Stimulated activated CD4-positive, alpha-beta T cell treated with anti-CD3 and anti-CD28 coated beads, Interleukin-2, amount 100 ng/mL, for 4 hours (primary cell): ENCODE data around the gene GYS2.
"Not testable (repeated sequence)": the region's sequence is repeated elsewhere in the genome, so short reads cannot be mapped to it uniquely, and the experiment has no call there.

Experiments used
- DNase-seq: peaks from one replicate; pipeline ENCODE4 v3.0.0-alpha.2; 2020; ENCODE audit warnings: low read depth

GYS2 gene

DNA sequence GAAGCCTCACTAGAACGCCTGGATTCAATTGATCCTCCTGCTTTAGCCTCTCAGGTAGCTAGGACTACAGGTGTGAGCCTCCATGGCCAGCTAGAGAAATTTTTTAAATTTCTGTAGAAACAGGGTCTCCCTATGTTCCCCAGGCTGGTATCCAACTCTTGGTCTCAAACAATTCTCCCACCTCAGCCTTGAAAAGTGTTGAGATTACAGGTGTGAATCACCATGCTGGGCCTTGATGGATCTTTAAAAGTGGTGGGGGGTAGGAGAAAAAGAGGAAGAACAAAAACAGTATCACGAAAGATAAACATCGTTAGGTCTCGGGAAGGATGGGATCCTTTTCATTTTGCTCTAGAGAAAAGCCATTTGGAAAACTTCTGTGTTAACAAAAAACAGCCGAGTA lies 4.5 kb downstream of the GYS2 start:
- no peak for DNase-seq

DNA sequence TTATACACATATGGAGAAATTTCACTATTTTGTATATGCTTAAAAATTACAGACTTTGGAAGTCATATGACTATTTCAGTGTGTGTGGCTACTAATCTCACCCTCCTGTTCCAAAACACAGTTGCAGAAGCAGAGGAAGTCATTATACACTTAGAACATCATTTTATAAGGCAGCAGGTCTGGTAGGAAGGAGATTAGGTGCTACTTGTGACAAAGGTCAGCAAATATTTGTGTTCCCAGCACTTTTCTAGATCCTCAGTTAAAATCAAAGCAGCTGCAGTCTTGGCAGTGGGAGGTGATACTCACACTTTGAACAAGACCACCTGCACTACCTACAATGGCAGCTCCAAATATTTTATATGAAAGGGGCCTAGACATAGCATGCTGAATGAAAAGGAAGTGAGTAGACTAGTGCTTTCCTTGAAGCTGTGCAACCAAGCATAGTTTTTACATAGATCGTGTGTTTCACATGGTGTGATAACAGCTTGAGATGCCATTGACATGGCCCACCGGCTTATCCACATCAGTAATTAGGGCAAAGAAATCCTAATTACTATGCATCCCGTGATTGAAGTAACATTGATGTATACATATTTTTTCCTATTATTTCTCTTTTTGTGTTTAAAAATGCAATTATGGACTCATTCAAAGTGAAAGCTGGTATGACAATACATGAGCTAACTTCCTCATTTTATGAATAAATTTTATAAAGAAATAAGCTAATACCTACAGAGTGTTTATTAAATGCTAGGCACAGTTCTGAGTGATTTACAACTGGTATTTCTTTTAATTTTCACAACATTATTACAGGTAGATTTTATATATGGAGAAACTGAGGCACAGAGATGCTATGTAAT lies 5.3 kb downstream of the GYS2 start:
- DNase-seq: no peak

DNA sequence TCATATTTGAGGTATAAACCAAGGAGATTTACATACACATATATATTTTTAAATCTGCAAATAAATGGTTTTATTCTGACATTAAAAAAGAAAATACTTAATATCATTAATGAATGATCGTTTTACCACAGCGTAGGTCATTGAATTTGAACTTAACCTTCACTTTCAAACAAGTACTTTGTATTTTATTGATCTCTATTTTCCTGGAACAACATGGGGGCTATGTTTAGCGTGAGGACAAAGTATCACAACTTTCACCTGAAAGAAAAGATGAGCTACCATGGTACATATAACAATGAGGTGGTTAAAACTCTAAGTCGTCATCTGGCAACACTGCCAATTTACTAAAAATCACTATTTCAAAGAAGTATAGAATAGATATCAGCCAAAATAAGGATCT lies 6.0 kb downstream of the GYS2 start:
- DNase-seq: no peak

DNA sequence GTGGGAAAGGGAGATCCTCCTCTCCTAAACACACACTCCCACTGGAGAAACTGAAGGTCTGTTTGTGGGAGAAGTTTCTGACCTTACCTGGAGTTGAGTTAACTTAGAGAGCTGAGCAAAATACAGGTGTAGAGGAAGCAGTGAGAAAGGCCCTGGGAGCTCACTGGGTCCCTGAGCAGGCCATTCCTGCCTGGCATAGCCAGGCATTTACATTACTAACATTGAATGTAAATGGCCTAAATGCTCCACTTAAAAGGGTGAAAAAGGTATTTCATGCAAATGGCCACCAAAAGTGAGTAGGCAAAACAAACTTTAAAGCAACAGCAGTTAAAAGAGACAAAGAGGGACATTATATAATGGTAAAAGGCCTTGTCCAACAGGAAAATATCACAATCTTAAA lies 9.3 kb downstream of the GYS2 start:
- DNase-seq: not testable (repeated sequence)

DNA sequence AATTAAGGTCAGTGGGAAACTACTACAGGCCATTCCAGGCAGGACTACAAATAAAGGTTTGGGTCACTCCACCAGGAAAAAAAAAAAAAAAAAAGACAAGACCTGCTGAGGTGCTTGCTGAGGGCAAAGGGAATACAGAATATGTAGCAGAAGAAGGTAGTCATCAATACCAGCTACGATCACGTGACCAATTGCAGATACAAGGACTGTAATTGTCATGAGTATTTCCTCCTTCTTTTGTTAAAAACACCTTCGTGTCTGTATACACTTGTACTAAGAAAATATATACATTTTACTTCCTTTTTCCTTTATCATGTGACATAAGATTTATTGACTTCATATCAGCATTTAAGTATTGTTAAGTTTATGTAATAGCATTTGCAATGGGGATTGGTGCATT lies 19.2 kb downstream of the GYS2 start:
- no peak for DNase-seq

DNA sequence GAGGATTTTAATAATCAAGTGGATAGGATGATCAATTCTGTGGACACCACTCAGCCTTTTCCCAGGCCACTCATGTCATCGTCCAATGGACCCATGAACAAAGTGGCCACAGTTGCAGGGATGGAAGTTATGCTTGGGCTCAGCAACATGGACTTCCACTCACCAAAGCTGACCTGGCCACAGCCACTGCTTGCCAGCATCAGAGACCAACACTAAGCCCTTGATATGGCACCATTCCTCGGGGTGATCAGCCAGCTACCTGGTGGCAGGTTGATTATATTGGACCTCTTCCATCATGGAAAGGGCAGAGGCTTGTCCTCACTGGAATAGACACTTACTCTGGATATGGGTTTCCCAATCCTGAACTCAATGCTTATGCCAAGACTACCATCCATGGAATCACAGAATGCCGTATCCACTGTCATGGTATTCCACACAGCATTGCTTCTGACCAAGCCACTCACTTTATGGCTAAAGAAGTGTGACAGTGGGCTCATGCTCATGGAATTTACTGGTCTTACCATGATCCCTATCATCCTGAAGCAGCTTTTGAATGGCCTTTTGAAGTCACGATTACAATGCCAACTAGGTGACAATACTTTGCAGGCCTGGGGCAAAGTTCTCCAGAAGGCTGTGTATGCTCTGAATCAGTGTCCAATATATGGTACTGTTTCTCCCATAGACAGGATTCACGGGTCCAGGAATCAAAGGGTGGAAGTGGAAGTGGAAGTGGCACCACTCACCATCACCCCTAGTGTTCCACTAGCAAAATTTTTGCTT lies 20.1 kb downstream of the GYS2 start:
- not testable (repeated sequence) for DNase-seq

DNA sequence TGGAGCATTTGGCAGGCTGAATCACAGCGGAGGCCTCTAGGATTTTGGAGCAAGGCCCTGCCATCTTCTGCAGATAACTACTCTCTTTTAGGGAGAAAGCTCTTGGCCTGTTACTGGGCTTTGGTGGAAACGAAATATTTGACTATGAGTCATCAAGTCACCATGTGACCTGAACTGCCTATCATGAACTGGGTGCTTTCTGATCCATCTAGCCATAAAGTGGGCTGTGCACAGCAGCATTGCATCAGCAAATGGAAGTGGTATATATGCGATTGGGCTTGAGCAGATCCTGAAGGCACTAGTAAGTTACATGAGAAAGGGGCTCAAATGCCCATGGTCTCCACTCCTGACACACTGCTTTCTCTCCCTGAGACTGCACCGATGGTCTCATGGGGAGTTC lies 21.1 kb downstream of the GYS2 start:
- DNase-seq: no peak

DNA sequence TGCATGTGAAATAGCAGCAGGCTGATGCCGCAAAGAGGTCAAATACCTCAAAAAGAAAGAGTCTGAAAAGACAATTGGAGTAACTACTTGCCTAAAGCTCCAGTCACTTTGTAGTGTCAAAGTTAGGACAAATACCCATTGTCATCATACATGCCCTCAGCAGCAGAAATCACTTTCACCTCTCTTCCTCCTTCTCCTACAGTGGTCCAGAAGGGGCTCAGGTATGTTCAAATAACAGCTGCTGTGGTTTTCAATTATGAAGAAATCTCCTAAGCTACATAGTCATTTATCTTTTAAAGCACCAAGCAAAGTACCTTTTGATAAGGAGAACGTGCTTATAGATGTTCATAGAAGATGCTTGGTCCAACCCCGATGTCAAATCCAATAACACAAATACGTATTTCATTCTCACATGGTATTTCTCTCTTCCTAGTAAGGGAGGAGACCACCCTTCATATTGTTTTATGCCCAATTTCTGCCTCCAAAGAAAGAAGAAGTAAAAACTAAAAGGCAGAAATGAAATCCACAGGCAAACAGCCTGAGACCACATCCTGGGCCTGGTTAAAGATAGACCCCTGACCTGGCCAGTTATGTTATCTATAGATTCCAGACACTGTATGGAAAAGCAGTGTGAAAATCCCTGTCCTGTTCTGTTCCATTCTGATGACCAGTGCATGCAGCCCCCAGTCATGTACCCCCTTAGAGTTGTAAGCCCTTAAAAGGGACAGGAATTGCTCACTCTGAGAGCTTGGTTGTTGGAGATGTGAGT lies 23.7 kb downstream of the GYS2 start:
- DNase-seq: no peak

DNA sequence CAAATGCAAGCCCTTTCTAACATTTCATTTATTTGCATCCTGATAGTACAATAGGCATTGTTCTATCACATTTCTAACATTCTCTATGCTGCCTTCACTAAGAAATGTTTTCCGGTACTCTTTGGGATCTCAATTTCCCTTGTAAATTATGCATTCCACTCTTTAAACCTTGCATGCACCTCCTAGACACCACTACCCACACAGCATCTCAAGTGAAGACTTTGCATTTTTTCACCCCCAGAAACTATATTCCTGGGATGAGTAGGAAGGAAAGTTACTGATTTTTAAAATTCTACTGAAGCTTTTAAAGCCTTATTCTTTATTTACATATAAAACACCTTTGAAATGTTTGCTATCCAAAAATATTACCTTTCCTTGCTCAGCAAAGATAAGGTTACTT lies 27.1 kb downstream of the GYS2 start:
- no peak for DNase-seq

DNA sequence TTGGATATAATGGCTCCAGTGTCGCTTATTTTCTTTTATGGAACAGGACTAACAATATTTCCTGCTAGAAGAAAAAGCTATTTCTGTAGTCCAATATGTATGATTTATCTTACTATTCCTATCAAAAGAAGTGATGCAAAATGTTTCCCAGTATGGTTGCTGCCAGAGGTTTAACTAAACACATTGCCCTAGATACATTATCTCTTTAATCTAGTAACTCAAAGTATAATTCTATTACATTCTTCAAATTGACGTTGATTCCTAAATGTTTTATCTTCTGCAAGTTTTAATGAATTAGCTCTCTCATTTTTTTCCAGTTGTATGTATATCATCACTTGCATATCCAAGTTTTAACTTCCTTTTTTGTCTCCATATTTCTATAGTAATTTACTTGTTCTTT lies 28.2 kb downstream of the GYS2 start:
- no peak for DNase-seq

DNA sequence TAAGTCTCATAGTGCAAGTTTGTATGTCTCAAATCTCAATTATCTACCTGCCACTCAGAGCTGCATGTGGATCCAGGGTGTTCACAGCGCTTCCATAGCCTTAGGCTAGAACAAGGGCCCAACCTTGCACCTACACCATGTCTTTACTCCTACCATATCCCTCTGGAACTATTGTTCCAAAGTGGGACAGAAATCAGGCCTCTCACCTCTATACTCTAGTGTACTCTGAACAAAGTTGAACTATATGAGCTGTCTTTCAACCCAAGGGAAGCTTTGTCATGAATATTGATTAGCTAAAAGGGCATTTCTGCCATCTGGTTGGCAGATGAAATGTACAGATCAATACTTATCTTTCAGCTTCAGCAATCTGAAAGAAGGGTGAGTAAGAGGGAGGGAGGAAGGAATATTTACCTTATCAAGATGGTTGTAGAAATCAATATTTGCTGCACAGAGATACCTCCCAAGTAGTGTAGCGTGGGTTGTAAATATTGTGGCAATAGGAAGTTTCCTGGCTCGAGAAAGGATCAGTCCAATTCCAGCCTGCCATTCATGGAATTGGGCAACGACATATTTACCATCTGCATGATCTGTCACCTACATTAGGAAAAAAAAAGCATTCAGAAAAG lies 30.8 kb downstream of the GYS2 start:
- DNase-seq: no peak

DNA sequence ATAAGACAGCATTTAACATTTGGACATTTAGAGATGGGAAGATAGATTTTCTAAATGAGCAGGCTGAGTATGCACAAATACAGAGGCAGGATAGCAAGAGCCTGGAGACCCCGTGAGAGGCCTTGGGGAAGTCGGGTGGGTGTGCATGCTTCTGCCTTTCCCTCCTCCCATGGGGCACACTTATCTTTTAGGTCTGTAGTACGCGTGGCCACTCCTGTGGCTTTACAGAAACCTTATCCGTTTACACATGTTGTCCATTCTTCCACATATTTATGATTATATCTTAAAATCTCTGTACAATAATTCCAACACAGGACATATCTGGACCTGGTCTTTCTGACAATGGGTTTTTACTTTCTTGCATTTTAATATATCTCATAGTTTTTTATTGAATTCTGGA lies 33.6 kb downstream of the GYS2 start:
- no peak for DNase-seq

DNA sequence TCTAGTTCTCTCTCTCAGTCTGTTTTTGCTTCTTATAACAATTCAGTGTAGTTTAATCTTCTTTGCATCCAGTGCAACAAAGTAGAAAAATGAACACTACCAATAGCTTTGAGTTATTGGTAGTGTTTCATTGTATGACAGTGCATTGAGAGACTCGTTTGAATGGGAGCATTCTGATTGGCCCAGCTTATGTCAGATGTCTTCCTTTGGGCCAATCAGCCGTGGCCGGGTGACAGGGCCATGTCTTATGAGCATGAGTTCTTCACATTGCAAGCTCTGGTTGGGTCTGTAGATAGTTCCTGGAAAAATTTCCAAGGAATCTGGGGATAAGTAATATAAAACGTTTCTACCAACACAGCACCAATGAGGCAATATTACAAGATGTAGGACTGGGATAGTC lies 36.5 kb downstream of the GYS2 start:
- no peak for DNase-seq

DNA sequence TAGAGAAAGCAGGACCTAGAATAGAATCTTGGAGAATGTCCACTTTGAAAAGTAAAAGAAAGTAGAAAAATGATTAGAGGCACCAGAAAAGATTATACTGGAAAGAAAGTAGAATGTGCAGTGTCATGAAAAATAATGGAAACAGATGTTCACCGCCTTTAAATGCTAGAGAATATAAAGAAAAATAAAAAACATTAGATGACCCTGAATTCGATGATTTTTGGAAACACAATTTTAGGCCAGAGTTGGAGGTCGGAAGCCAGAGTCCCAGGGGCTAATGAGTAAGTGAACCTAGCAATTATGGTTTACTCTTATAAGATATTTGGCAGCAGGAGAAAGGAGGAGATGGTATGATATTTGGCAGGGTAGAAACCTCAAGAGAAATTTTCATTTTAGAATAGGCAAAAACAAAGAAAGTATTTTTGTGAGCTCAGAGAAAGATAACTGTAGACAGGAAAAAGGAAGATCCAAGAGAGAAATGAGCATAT lies 37.7 kb downstream of the GYS2 start:
- no peak for DNase-seq

DNA sequence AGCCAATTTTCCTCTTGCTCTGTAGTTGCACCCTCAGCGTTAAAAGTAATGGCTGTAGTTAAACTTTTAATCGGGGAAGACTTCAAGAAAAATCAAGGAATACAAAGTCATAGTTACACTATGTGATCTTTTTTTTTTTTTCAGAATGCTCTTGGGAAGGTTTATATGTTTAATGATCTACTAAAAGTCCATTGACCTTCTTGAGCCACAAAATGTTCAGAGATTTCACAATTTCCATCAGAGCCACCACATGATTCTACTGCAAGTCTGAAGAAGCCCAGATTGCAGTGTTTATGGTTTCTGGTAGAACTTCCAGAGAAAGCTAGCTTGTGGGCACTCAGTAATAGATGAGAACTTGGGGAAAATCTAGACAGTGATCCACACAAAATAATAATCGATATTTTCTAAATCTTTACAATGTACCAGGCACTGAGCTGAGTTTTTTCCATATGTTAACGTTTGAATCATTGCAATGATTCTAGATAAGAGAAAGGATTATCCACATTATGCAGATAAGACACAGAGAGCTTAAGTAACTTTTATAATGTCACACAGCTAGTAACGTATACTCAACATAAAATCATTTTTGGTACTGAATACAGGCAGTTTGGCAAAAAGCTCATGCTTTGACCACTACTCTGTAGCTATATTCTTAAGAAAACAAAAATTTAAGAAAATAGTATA lies 38.3 kb downstream of the GYS2 start:
- DNase-seq: no peak

DNA sequence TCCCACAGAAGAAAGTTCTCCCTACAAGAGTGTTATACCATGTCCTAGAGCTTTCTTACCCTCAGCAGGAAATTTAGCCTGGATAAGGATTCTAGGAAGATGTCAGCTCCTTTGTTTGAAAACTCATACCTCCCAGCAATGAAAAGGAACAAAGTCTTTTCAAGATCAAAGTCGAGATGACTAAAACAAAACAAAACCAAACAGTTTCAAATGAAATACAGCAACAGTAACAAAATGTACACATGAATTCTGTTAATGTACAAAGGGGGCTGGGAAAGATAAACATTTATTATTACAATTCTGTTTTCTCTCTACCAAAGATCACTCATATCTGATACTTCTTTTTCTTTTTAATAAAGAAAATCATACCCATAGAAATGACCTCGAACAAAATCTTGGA lies 41.8 kb downstream of the GYS2 start:
- DNase-seq: no peak

DNA sequence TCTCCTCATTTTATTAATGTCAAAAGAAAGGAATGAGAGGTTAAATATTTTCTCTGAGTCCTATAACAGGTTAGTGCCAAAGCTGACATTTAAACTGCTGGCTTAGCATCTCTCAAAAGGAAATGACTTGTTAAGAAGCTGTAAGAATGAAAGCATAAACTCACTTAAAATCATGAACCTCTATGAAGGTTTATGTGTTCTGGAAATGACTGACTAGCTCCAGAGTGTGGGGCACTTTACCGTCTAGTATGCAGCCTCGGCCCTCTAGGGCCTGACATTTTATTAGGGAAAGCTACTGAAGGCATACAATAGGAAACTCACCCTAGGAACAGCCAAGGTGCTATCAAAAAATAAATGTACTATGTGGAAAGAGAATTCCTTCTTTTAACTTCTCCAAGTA lies 43.5 kb downstream of the GYS2 start:
- DNase-seq: no peak

DNA sequence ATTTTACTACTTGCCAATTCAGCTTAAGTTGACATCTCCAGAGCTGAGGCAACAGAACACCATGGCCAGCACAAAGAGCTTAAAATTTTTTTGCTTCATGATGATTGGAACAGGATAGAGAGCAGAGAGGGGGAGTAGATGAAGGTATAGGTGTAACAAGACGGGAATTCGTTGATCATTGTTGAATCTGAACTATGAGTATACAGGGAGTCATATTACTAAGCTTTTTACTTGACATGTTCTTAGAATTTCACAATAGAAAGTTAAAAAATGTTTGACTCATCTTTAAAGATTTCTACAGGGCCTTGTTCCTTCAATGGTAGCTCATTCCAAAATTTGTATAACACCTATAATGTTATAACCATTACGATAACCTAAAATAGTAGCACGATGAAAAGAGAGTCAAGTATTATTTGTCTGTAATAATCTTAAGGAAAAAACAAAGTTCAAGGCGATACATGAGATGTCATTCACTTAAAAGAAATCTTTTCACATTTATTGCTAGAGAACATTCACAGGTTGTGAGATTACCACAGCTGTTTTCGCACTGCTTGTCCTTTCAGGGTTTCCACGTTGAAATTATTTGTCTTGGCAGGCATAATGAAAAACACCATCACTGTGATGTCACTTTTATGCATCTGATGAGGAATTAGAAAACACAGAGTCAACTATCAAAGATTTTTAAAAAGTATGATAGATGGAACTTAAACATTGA lies 44.6 kb downstream of the GYS2 start:
- DNase-seq: no peak

DNA sequence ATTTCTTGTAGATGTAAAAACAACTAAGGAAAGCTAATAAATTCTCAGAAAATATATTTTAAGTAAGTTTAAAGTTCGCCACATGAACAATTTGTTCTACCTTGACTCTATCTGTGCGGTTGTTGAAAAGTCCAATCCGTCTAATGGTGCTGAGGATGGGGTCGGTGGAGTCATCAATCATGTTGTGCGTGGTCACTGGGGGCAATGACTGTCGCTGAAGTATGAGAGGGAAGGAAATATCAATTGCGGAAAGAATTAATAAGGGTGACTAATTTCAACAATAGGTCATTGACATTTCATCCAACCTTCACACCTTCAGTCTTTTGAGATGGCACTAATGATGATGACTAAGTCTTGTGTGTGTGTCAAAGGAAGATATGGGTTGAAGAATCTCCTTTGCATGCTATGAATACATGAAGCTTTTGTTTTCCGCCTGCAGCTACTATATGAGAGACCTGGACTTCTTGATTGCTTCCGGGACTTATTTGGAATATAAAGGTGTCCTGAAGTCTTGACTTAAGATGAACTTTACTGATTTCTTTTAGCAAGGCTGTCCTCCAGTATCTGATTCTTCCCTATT lies 46.5 kb downstream of the GYS2 start:
- DNase-seq: no peak

DNA sequence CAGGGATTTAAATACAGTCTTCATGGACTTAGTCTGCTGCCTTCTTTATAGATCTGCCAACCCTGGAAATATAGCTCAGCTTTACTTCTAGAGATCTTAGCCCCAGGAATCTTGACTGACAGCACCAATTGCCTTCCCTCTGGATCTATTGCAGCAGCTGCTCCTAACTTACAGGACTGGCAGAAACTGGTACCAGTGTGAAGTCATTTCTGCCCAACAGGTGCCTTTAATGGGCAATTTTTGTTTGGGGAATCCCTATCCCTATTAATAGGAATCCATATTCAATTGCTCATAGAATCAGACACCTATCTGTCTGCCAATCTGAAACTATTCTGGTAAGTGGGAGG lies 51.3 kb downstream of the GYS2 start:
- no peak for DNase-seq
